ENCODE measurements around the gene MEGF10. TPM values are rescaled to one million over a fixed set of nuclear protein-coding genes. Genes with fewer than 3 reads are reported as not detected.

Gene MEGF10
- total and polyA plus RNA-seq, 2 donors (not counting 1 experiment from before 2014, with no cell fraction given) = not detected

- no peaks in the 10 kb centered on the region for H3K9me3 ChIP-seq (ENCODE audit: control extremely low read depth in 1 of 3, control insufficient read depth in 2 of 3, insufficient read depth in 1 of 3, low read length in 2 of 3)
- Mint-ChIP-seq H3K27me3 (no peaks in the 10 kb centered on the region), H3K9me3 (ENCODE audit: insufficient read depth) (no peaks in the 10 kb centered on the region), H3K27ac (no peak overlapping the region), H3K4me1 (no peaks in the 10 kb centered on the region), H3K4me3 (no peak overlapping the region)
- CTCF ChIA-PET = no interaction called here
- DNase-seq (no peak), ATAC-seq (ENCODE audit: low read depth) (no peak)
- H3K4me1 ChIP-seq (ENCODE audit: control insufficient read depth in 2 of 2, insufficient read depth in 2 of 2, low read length in 2 of 2) = no peaks in the 10 kb centered on the region
- H3K27me3 ChIP-seq (replicated peaks in 1 of 4; ENCODE audit: control extremely low read depth in 1 of 4, control insufficient read depth in 3 of 4, insufficient read depth in 4 of 4, low read length in 3 of 4) = no peaks in the 10 kb centered on the region
- POLR2A ChIA-PET = no interaction called here
- no peaks in the 10 kb centered on the region for H3K36me3 ChIP-seq (replicated peaks in 1 of 2; ENCODE audit: control extremely low read depth in 1 of 2, control insufficient read depth in 1 of 2, extremely low read depth in 1 of 2, insufficient read depth in 2 of 2, low read length in 1 of 2)
- no peak overlapping the region for H3K9ac ChIP-seq (ENCODE audit: low read length)
- no peak overlapping the region for H3K27ac ChIP-seq (ENCODE audit: low read length in 2 of 2)
- H3K4me2 ChIP-seq (replicated peaks; ENCODE audit: low read depth, low read length, poor library complexity, severe bottlenecking) = no peak overlapping the region
- TF ChIP-seq, protein P1, sequence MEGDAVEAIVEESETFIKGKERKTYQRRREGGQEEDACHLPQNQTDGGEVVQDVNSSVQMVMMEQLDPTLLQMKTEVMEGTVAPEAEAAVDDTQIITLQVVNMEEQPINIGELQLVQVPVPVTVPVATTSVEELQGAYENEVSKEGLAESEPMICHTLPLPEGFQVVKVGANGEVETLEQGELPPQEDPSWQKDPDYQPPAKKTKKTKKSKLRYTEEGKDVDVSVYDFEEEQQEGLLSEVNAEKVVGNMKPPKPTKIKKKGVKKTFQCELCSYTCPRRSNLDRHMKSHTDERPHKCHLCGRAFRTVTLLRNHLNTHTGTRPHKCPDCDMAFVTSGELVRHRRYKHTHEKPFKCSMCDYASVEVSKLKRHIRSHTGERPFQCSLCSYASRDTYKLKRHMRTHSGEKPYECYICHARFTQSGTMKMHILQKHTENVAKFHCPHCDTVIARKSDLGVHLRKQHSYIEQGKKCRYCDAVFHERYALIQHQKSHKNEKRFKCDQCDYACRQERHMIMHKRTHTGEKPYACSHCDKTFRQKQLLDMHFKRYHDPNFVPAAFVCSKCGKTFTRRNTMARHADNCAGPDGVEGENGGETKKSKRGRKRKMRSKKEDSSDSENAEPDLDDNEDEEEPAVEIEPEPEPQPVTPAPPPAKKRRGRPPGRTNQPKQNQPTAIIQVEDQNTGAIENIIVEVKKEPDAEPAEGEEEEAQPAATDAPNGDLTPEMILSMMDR (IDR thresholded peaks at IDR 0.05) = no peak
- no peak for TF ChIP-seq EZH2 (IDR thresholded peaks at IDR 0.05; ENCODE audit: borderline replicate concordance, insufficient read depth, low read depth, low read length, poor library complexity, severe bottlenecking)
- H3K79me2 ChIP-seq (ENCODE audit: control insufficient read depth, insufficient read depth, low read length) = no peaks in the 10 kb centered on the region
- no peak overlapping the region for H2AFZ ChIP-seq (ENCODE audit: insufficient read depth, low read depth, low read length, poor library complexity, severe bottlenecking)
- no peaks in the 10 kb centered on the region for H4K20me1 ChIP-seq (ENCODE audit: control insufficient read depth, insufficient read depth, low read length, poor library complexity, severe bottlenecking)
- intact Hi-C loops (cut with micrococcal nuclease) = no loop called here
- H3K4me3 ChIP-seq (ENCODE audit: control extremely low read depth in 1 of 5, extremely low read depth in 1 of 5, insufficient read depth in 1 of 5, low read depth in 2 of 5, low read length in 4 of 5) = no peak overlapping the region
- 92% methylated on average over 3 of the region's 5 CpGs for WGBS (ENCODE audit: insufficient coverage)
Observed at GRCh38 chr5:127428748-127429147, 138.2 kb downstream of the MEGF10 start.

DNA sequence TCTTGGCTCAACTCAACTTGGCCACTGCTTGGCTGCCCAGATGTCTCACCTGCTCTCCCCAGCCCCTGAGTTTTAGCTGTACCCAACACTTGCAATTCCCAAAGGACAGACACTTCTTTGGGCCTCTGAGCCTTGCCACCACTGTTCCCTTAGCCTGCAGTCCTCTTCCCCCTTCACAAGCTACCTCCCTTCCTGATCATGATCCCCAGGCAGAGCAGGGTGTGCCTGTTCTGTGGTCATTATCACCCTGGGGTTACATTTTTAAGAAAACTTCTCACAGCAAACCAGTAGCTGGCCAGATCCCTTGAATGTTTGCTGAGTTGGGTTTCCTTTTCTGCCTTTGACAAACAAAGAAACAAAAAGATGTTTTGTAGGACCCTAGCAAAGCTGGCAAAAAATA, 139.3 kb downstream of the MEGF10 start:
- intact Hi-C loops (cut with micrococcal nuclease) = no loop called here
- no peaks in the 10 kb centered on the region for H3K9me3 ChIP-seq (ENCODE audit: control extremely low read depth in 1 of 3, control insufficient read depth in 2 of 3, insufficient read depth in 1 of 3, low read length in 2 of 3)
- ChIA-PET CTCF (no interaction called here), POLR2A (no interaction called here)
- H3K9me3 Mint-ChIP-seq (ENCODE audit: insufficient read depth) = no peaks in the 10 kb centered on the region
- H3K4me3 Mint-ChIP-seq = no peak overlapping the region
- H3K36me3 ChIP-seq (replicated peaks in 1 of 2; ENCODE audit: control extremely low read depth in 1 of 2, control insufficient read depth in 1 of 2, extremely low read depth in 1 of 2, insufficient read depth in 2 of 2, low read length in 1 of 2) = no peaks in the 10 kb centered on the region
- H4K20me1 ChIP-seq (ENCODE audit: control insufficient read depth, insufficient read depth, low read length, poor library complexity, severe bottlenecking) = no peaks in the 10 kb centered on the region
- no peak overlapping the region for H3K27ac Mint-ChIP-seq
- H3K4me2 ChIP-seq (replicated peaks; ENCODE audit: low read depth, low read length, poor library complexity, severe bottlenecking) = no peak overlapping the region
- no peaks in the 10 kb centered on the region for H3K27me3 ChIP-seq (replicated peaks in 1 of 4; ENCODE audit: control extremely low read depth in 1 of 4, control insufficient read depth in 3 of 4, insufficient read depth in 4 of 4, low read length in 3 of 4)
- H3K27me3 Mint-ChIP-seq = no peaks in the 10 kb centered on the region
- no peak overlapping the region for H3K27ac ChIP-seq (ENCODE audit: low read length in 2 of 2)
- ATAC-seq (ENCODE audit: low read depth) = no peak
- no peak for DNase-seq
- TF ChIP-seq, protein P1 (IDR thresholded peaks at IDR 0.05) = no peak
- TF ChIP-seq EZH2 (IDR thresholded peaks at IDR 0.05; ENCODE audit: borderline replicate concordance, insufficient read depth, low read depth, low read length, poor library complexity, severe bottlenecking) = no peak
- no peaks in the 10 kb centered on the region for H3K4me1 Mint-ChIP-seq
- H3K79me2 ChIP-seq (ENCODE audit: control insufficient read depth, insufficient read depth, low read length) = no peaks in the 10 kb centered on the region
- no peak overlapping the region for H3K4me3 ChIP-seq (ENCODE audit: control extremely low read depth in 1 of 5, extremely low read depth in 1 of 5, insufficient read depth in 1 of 5, low read depth in 2 of 5, low read length in 4 of 5)
- H2AFZ ChIP-seq (ENCODE audit: insufficient read depth, low read depth, low read length, poor library complexity, severe bottlenecking) = no peak overlapping the region
- no peak overlapping the region for H3K9ac ChIP-seq (ENCODE audit: low read length)
- H3K4me1 ChIP-seq (ENCODE audit: control insufficient read depth in 2 of 2, insufficient read depth in 2 of 2, low read length in 2 of 2) = no peaks in the 10 kb centered on the region
